A549 (cell line): ENCODE results near the gene SPTBN5. TPM values are rescaled to one million over a fixed set of nuclear protein-coding genes. Genes with fewer than 3 reads are reported as not detected.

Experiments
- ATAC-seq, 2 experiments: fragments of 200-7000 bp in 1 of 2; fragments of >200 bp in 1 of 2; cut with Nextera tagmentation in 1 of 2; cut with Tn5 transposase in 1 of 2; 3 replicates each; pipeline versions ENCODE4 v1.8.0 to v1.9.1; 2018 to 2020; ENCODE audit warnings: mild to moderate bottlenecking in 1 of 2, moderate library complexity in 1 of 2
- CTCF ChIA-PET: fragments of 300-600 bp; sonication (Branson Sonifier 250); formaldehyde crosslinking; extraction: SDS; loops from one replicate; lab custom pipeline; 2021; ENCODE audit warnings: antibody characterized with exemption, inconsistent platforms; lab: Yijun Ruan, JAX
- POLR2A ChIA-PET: fragments of 350-600 bp; formaldehyde crosslinking; extraction: SDS; loops from one replicate; lab custom pipeline; 2021; ENCODE audit warnings: antibody characterized with exemption, inconsistent platforms; lab: Yijun Ruan, JAX
- DNase-seq, 2 experiments: peaks; one replicate each; pipeline versions ENCODE4 v3.0.0 to v3.0.0-alpha.2; 2011 to 2016; ENCODE audit warnings: low read depth in 1 of 2, low spot score in 1 of 2
- FAIRE-seq: peaks from 2 replicates; lab custom pipeline; 2011; peaks lifted over from hg19 to GRCh38; lab: Jason Lieb, UNC
- H3K27ac ChIP-seq, 2 experiments: fragments of >200 bp; sonication (Bioruptor Twin); formaldehyde crosslinking; 3 replicates each; pipeline ENCODE4 v1.5.1; 2016 to 2017
- H3K4me1 ChIP-seq: fragments of >200 bp; sonication (Bioruptor Twin); formaldehyde crosslinking; 3 replicates; pipeline ENCODE4 v1.6.1; 2016
- H3K4me2 ChIP-seq: fragments of >200 bp; sonication (Bioruptor Twin); formaldehyde crosslinking; 3 replicates; pipeline ENCODE4 v1.6.1; 2016
- H3K4me3 ChIP-seq: fragments of >200 bp; sonication (Bioruptor Twin); formaldehyde crosslinking; 3 replicates; pipeline ENCODE4 v1.5.1; 2016
- H3K9me3 ChIP-seq: fragments of >200 bp; sonication (Bioruptor Twin); formaldehyde crosslinking; 3 replicates; pipeline ENCODE4 v1.6.1; 2016
- BCL3 ChIP-seq: fragments of >200 bp; sonication (Bioruptor Twin); formaldehyde crosslinking; IDR thresholded peaks from 3 replicates; pipeline ENCODE4 v1.6.1; 2016
- BHLHE40 ChIP-seq: IDR thresholded peaks from 2 replicates; pipeline ENCODE4 v1.6.1; 2012; ENCODE audit warnings: low read depth, low read length, inconsistent platforms
- CHD2 ChIP-seq: fragments of 150-350 bp; IDR thresholded peaks from 2 replicates; pipeline ENCODE4 v1.6.1; 2014; ENCODE audit warnings: low read length; ENCODE audit not compliant: partially characterized antibody
- CTCF ChIP-seq: fragments of >200 bp; sonication (Bioruptor Twin); formaldehyde crosslinking; IDR thresholded peaks from 3 replicates; pipeline ENCODE4 v1.5.1; 2016
- EP300 ChIP-seq, 2 experiments: fragments of >200 bp; sonication (Bioruptor Twin); formaldehyde crosslinking; IDR thresholded peaks; 2 replicates in 1 of 2; 3 replicates in 1 of 2; pipeline ENCODE4 v1.6.1; 2016 to 2017
- FOSB ChIP-seq: fragments of 250-450 bp; sonication (Bioruptor Pico); IDR thresholded peaks from 2 replicates; pipeline ENCODE4 v1.5.0; 2020; ENCODE audit warnings: mild to moderate bottlenecking, moderate library complexity
- FOXS1 ChIP-seq: fragments of 250-450 bp; sonication (Bioruptor Pico); IDR thresholded peaks from 2 replicates; pipeline ENCODE4 v1.5.0; 2020; ENCODE audit warnings: mild to moderate bottlenecking, moderate library complexity
- HDAC2 ChIP-seq: fragments of 200-600 bp; sonication (generic); IDR thresholded peaks from 2 replicates; pipeline ENCODE4 v1.6.1; 2016
- HEYL ChIP-seq: fragments of 250-450 bp; sonication (Bioruptor Pico); IDR thresholded peaks from 2 replicates; pipeline ENCODE4 v1.8.0; 2021; ENCODE audit warnings: mild to moderate bottlenecking, moderate library complexity
- HOXA7 ChIP-seq: fragments of 250-450 bp; sonication (Bioruptor Pico); IDR thresholded peaks from 2 replicates; pipeline ENCODE4 v1.5.0; 2020; ENCODE audit warnings: mild to moderate bottlenecking, moderate library complexity
- HOXB13 ChIP-seq: fragments of 250-450 bp; sonication (Bioruptor Pico); IDR thresholded peaks from 2 replicates; pipeline ENCODE4 v1.5.0; 2020; ENCODE audit warnings: low read depth, mild to moderate bottlenecking, moderate library complexity
- JUN ChIP-seq, 2 experiments: fragments of >200 bp; sonication (Bioruptor Twin); formaldehyde crosslinking; IDR thresholded peaks; 2 replicates in 1 of 2; 3 replicates in 1 of 2; pipeline ENCODE4 v1.6.1; 2016 to 2017
- JUNB ChIP-seq: fragments of >200 bp; sonication (Bioruptor Twin); formaldehyde crosslinking; IDR thresholded peaks from 2 replicates; pipeline ENCODE4 v1.6.1; 2016
- MAFK ChIP-seq: fragments of 450-650 bp; IDR thresholded peaks from 2 replicates; pipeline ENCODE4 v1.6.1; 2014; ENCODE audit not compliant: partially characterized antibody
- MAX ChIP-seq: IDR thresholded peaks from 2 replicates; pipeline ENCODE4 v1.6.1; 2012
- MAZ ChIP-seq: fragments of 150-350 bp; IDR thresholded peaks from 2 replicates; pipeline ENCODE4 v1.6.1; 2014; ENCODE audit warnings: antibody characterized with exemption, low read depth, low read length, borderline replicate concordance
- MYC ChIP-seq: IDR thresholded peaks from 2 replicates; pipeline ENCODE4 v1.6.1; 2012; ENCODE audit warnings: mild to moderate bottlenecking, inconsistent platforms, low read length, improper control_type of control experiment, borderline replicate concordance
- NR3C1 ChIP-seq: fragments of >200 bp; sonication (Bioruptor Twin); formaldehyde crosslinking; IDR thresholded peaks from 3 replicates; pipeline ENCODE4 v1.6.1; 2017
- RARB ChIP-seq: fragments of 250-450 bp; sonication (Bioruptor Pico); IDR thresholded peaks from 2 replicates; pipeline ENCODE4 v1.8.0; 2021; ENCODE audit warnings: mild to moderate bottlenecking, moderate library complexity
- RCOR1 ChIP-seq: fragments of 150-350 bp; IDR thresholded peaks from 2 replicates; pipeline ENCODE4 v1.6.1; 2014; ENCODE audit warnings: antibody characterized with exemption, low read length, low read depth
- REST ChIP-seq: fragments of 200-600 bp; sonication (generic); IDR thresholded peaks from 2 replicates; pipeline ENCODE4 v1.6.1; 2016; ENCODE audit warnings: antibody characterized with exemption, mild to moderate bottlenecking, moderate library complexity
- RNF2 ChIP-seq: fragments of 200-600 bp; sonication (generic); IDR thresholded peaks from 2 replicates; pipeline ENCODE4 v1.6.1; 2016; ENCODE audit warnings: low read depth, mild to moderate bottlenecking, antibody characterized with exemption, moderate library complexity, borderline replicate concordance
- SMC3 ChIP-seq: fragments of >200 bp; sonication (Bioruptor Twin); formaldehyde crosslinking; IDR thresholded peaks from 3 replicates; pipeline ENCODE4 v1.6.1; 2018; ENCODE audit warnings: inconsistent platforms
- SREBF2 ChIP-seq: fragments of 450-650 bp; IDR thresholded peaks from 2 replicates; pipeline ENCODE4 v1.6.1; 2014; ENCODE audit warnings: mild to moderate bottlenecking, moderate library complexity
- TFCP2L1 ChIP-seq: fragments of 250-450 bp; sonication (Bioruptor Pico); IDR thresholded peaks from 2 replicates; pipeline ENCODE4 v1.5.0; 2021; ENCODE audit warnings: mild to moderate bottlenecking
- USF2 ChIP-seq: fragments of 450-650 bp; IDR thresholded peaks from 2 replicates; pipeline ENCODE4 v1.6.1; 2014; ENCODE audit warnings: antibody characterized with exemption
- ZFP36 ChIP-seq: fragments of 450-650 bp; IDR thresholded peaks from 2 replicates; pipeline ENCODE4 v1.6.1; 2014; ENCODE audit warnings: borderline replicate concordance; ENCODE audit not compliant: partially characterized antibody
- ZNF302 ChIP-seq: fragments of 250-450 bp; sonication (Bioruptor Pico); IDR thresholded peaks from 2 replicates; pipeline ENCODE4 v1.9.0; 2021; ENCODE audit warnings: inconsistent platforms, mild to moderate bottlenecking, moderate library complexity
- WGBS: methylation state at CpG from one replicate; pipeline ENCODE4 v1.1.6; 2017; ENCODE audit errors: missing lambda C conversion rate; 5-methylcytosine and 5-hydroxymethylcytosine counted together
- polyA plus RNA-seq, 4 experiments: library from polyadenylated mRNA; depleted of rRNA in 3 of 4; stranded (reverse); fragments of >200 nt; fragmentation: RNase III in 1 of 4; extraction: RNeasy Plus Mini Kit Qiagen cat#74134 plus additional on column Dnase treatment in 1 of 4; gene quantifications; 2 replicates in 3 of 4; 3 replicates in 1 of 4; pipeline ENCODE4 v1.2.3, GENCODE V29; 2011 to 2017

The SPTBN5 gene
- polyA plus RNA-seq, 2 of the 4 experiments (the other 2 are of a cell fraction): 0.05 to 0.17 TPM

- no peak for TF ChIP-seq USF2
- no peak for TF ChIP-seq FOSB (CRISPR knock-in tag)
- TF ChIP-seq SMC3: no peak
- no peak for TF ChIP-seq MYC
- TF ChIP-seq BCL3: no peak
- no peak for TF ChIP-seq SREBF2
- no peak for TF ChIP-seq FOXS1 (CRISPR knock-in tag)
- TF ChIP-seq JUNB: no peak
- no peak for TF ChIP-seq RCOR1
- no peak for TF ChIP-seq MAX
- no peak for TF ChIP-seq ZFP36
- TF ChIP-seq, all 56 proteins: peak for 0
- ATAC-seq: no peak
- 81% methylated on average over 30 of the region's 42 CpGs for WGBS
- Histone ChIP-seq H3K4me2 (no peak overlapping the region), H3K4me1 (no peaks in the 10 kb centered on the region), H3K27ac (no peak overlapping the region), H3K9me3 (no peaks in the 10 kb centered on the region), H3K4me3 (no peak overlapping the region)
- FAIRE-seq: no peak
- ChIA-PET CTCF (interaction anchor here (0.9 to 1.1 kb wide), 2 partner anchors 35 to 50 kb away, joined by 3 to 4 read pairs; no protein-coding TSS in a partner anchor), POLR2A (no interaction called here)
- DNase-seq: no peak
Observed at GRCh38 chr15:41869770-41870688, 23.8 kb downstream of the SPTBN5 start.

GRCh38 chr15:41868321-41868720, 25.5 kb downstream of the SPTBN5 start:
- WGBS: 87% methylated on average over 4 of the region's 15 CpGs
- Histone ChIP-seq H3K4me2 (no peak overlapping the region), H3K4me3 (no peak overlapping the region), H3K4me1 (no peaks in the 10 kb centered on the region), H3K9me3 (no peaks in the 10 kb centered on the region), H3K27ac (no peak overlapping the region)
- CTCF ChIA-PET: interaction anchor here (0.6 kb wide), 1 partner anchor 9 kb away, joined by 3 read pairs; no protein-coding TSS in a partner anchor
- TF ChIP-seq MAFK (no peak), HOXB13 (CRISPR knock-in tag) (no peak), EP300 (IDR thresholded peaks at IDR 0.05) (no peak), NR3C1 (no peak), HEYL (CRISPR knock-in tag) (no peak), CTCF (no peak), TFCP2L1 (CRISPR knock-in tag) (no peak), RNF2 (no peak), BHLHE40 (no peak), REST (no peak), HOXA7 (CRISPR knock-in tag) (no peak), SREBF2 (no peak), HDAC2 (no peak), JUN (IDR thresholded peaks at IDR 0.05) (no peak), RARB (CRISPR knock-in tag) (no peak), FOSB (CRISPR knock-in tag) (no peak), MAZ (no peak), RCOR1 (no peak), ZNF302 (CRISPR knock-in tag) (no peak), CHD2 (no peak)
- no peak for FAIRE-seq
- ATAC-seq: no peak
- no peak for DNase-seq
- POLR2A ChIA-PET: interaction anchor here (0.6 kb wide), 1 partner anchor 324 kb away, joined by 5 read pairs; the partner anchor contains the start of gene RPAP1
